Lower lobe of right lung (tissue), 2 donors: Measurements from ENCODE around the gene DPY19L3. TPM values are rescaled to one million over a fixed set of nuclear protein-coding genes. Genes with fewer than 3 reads are reported as not detected.

Experiments
- ATAC-seq, 2 donors: fragments of 200-7000 bp; cut with Tn5 transposase; one replicate each; pipeline ENCODE4 v1.9.1; 2020 to 2022; ENCODE audit warnings: mild to moderate bottlenecking in 2 of 2, moderate library complexity in 2 of 2
- DNase-seq: peaks from one replicate; pipeline ENCODE4 v3.0.0-alpha.2; 2020
- H3K27ac ChIP-seq: fragments of 200-600 bp; one replicate; pipeline ENCODE4 v1.8.0; 2022
- H3K27me3 ChIP-seq: fragments of 200-600 bp; one replicate; pipeline ENCODE4 v1.8.0; 2022; ENCODE audit warnings: low read depth
- H3K36me3 ChIP-seq: fragments of 200-600 bp; one replicate; pipeline ENCODE4 v1.8.0; 2022; ENCODE audit warnings: mild to moderate bottlenecking
- H3K4me1 ChIP-seq: fragments of 200-600 bp; one replicate; pipeline ENCODE4 v1.8.0; 2022
- H3K4me3 ChIP-seq: fragments of 200-600 bp; one replicate; pipeline ENCODE4 v1.8.0; 2022; ENCODE audit warnings: mild to moderate bottlenecking
- H3K9me3 ChIP-seq: fragments of 200-600 bp; one replicate; pipeline ENCODE4 v1.8.0; 2022
- intact Hi-C: fragments of 100-400 bp; cut with DNase I; formaldehyde crosslinking; loops from one replicate; pipeline ENCODE4 v1.11.0; 2022
- long read RNA-seq: library from polyadenylated mRNA; unstranded; transcript quantifications from one replicate; pipeline ENCODE4 v2.0.0, GENCODE V29; 2021
- total RNA-seq: library from RNA; stranded (reverse); fragmentation: NEBNext Ultra II Directional; extraction: Animal tissue kit (Norgen Biotek cat#: 25700); gene quantifications from one replicate; pipeline ENCODE4 v1.2.1, GENCODE V29; 2021
- TF ChIP-seq, protein P1 (sequence below): fragments of 200-600 bp; IDR thresholded peaks from one replicate; pipeline ENCODE4 v1.8.0; 2022; ENCODE audit warnings: antibody characterized with exemption, mild to moderate bottlenecking
- donor health status: DM: no; HTN: yes; CAD: no; lungs with severe emphysema.

The DPY19L3 gene, protein sequence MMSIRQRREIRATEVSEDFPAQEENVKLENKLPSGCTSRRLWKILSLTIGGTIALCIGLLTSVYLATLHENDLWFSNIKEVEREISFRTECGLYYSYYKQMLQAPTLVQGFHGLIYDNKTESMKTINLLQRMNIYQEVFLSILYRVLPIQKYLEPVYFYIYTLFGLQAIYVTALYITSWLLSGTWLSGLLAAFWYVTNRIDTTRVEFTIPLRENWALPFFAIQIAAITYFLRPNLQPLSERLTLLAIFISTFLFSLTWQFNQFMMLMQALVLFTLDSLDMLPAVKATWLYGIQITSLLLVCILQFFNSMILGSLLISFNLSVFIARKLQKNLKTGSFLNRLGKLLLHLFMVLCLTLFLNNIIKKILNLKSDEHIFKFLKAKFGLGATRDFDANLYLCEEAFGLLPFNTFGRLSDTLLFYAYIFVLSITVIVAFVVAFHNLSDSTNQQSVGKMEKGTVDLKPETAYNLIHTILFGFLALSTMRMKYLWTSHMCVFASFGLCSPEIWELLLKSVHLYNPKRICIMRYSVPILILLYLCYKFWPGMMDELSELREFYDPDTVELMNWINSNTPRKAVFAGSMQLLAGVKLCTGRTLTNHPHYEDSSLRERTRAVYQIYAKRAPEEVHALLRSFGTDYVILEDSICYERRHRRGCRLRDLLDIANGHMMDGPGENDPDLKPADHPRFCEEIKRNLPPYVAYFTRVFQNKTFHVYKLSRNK
- 24.9 TPM for total RNA-seq
- long read RNA-seq, full-length matches to known transcripts, result 8 of 17 reads
- long read RNA-seq, partial matches to known transcripts, result 3 of 17 reads
- long read RNA-seq, other reads (novel, unspliced or antisense), result 6 of 17 reads

DNA sequence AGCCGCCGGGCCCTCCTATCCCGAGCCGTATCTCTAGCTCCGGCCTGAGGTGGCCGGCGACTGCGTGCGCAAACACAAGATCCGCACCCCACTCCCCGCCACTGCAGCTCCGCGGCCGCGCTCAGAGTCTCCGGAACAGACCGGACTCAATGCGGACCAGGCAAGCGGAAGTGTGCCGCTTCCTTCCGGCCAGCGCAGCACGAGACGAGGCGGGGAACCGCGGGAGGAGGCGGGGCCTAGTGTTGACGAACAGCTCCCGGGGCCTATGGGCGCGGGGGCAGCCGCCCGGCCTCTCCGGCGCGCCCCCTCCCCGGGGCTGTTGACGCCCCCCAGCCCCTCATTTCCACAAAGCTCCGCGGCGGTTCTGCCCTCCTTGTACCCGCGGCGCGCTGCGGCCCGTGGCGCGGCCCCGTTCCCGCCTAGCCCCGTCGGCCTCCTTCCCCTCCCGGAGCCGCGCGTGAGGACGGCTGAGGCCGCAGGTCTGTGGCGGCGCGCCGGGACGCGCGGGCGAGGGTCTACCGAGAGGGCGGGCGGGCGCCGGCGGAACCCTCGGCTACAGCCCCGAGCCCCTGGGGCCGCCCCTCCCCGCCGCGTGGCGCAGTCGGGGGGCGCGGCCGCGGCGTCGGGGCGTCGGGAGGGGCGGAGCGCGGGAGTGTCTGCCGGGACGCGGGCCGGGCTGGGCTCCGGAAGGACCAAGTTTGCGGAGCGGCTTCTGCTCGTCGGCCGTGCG lies at the start of gene DPY19L3:
Gene DPY19L3, plus strand, starts transcription at position 340 of the 730 bp plus-strand sequence. CDS start 2,484 bp downstream, outside the sequence.
- peak within 1 kb of the TSS; percentile 84 for H3K4me3 ChIP-seq
- peaks cover 22% of the 10 kb centered on the region for H3K4me1 ChIP-seq
- intact Hi-C loops, result no loop called here
- H3K27ac ChIP-seq, result peak within 1 kb of the TSS; percentile 99
- H3K9me3 ChIP-seq, result no peaks in the 10 kb centered on the region
- peak; percentile 98 for DNase-seq
- H3K27me3 ChIP-seq, result no peaks in the 10 kb centered on the region
- peaks cover 15% of the 10 kb centered on the region for H3K36me3 ChIP-seq
- ATAC-seq, result peak; percentile 98
- TF ChIP-seq, protein P1, sequence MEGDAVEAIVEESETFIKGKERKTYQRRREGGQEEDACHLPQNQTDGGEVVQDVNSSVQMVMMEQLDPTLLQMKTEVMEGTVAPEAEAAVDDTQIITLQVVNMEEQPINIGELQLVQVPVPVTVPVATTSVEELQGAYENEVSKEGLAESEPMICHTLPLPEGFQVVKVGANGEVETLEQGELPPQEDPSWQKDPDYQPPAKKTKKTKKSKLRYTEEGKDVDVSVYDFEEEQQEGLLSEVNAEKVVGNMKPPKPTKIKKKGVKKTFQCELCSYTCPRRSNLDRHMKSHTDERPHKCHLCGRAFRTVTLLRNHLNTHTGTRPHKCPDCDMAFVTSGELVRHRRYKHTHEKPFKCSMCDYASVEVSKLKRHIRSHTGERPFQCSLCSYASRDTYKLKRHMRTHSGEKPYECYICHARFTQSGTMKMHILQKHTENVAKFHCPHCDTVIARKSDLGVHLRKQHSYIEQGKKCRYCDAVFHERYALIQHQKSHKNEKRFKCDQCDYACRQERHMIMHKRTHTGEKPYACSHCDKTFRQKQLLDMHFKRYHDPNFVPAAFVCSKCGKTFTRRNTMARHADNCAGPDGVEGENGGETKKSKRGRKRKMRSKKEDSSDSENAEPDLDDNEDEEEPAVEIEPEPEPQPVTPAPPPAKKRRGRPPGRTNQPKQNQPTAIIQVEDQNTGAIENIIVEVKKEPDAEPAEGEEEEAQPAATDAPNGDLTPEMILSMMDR, result no peak

DNA sequence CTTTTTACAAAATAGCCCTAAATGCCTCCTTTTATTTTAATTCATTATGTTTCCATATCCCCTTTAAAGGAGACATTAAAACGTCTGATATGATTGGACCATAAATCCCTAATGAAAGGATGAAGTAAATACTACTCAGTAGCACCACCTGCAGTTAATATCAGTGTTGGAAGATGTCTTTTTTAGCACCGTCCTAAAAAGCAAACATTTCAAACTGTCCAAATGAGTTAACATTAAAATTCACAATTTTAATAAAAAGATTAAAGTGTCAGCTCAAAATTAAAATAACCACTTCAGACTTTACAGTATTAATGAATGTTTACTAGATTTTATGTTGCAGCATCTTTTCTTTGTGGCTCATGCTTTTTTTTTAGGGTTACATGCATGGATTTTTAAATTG lies 47.9 kb upstream of the DPY19L3 start:
- Histone ChIP-seq H3K27me3 (peaks cover 4% of the 10 kb centered on the region), H3K27ac (no peak overlapping the region), H3K36me3 (peaks cover 96% of the 10 kb centered on the region), H3K9me3 (no peaks in the 10 kb centered on the region), H3K4me1 (peaks cover 18% of the 10 kb centered on the region), H3K4me3 (no peak overlapping the region)
- intact Hi-C loops, result no loop called here
- ATAC-seq (no peak), DNase-seq (no peak)
- TF ChIP-seq, protein P1, result no peak

DNA sequence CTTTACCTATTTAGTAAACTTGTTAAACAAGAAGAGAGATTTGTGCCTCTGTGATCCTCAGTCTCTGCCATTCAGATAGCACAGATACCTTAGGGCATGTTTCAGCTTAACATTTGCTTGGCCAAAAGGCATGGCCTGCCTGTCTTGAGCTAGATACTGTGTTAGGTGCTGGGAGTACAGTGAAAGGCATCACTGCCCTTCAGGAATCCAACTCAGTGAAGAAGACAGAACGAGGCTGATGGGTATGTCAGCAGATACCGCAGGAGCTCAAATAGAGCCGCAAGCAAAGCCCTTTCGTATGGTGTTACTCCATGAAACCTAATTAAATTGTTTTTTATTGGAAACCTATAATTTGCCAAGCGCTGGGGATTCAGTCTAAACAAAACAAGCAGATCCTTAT lies 47.2 kb upstream of the DPY19L3 start:
- TF ChIP-seq, protein P1, result no peak
- H3K4me1 ChIP-seq, result peaks cover 24% of the 10 kb centered on the region
- H3K36me3 ChIP-seq, result peaks cover 93% of the 10 kb centered on the region
- intact Hi-C loops, result no loop called here
- DNase-seq, result no peak
- peaks cover 4% of the 10 kb centered on the region for H3K27me3 ChIP-seq
- no peaks in the 10 kb centered on the region for H3K9me3 ChIP-seq
- no peak overlapping the region for H3K4me3 ChIP-seq
- no peak for ATAC-seq
- no peak overlapping the region for H3K27ac ChIP-seq

DNA sequence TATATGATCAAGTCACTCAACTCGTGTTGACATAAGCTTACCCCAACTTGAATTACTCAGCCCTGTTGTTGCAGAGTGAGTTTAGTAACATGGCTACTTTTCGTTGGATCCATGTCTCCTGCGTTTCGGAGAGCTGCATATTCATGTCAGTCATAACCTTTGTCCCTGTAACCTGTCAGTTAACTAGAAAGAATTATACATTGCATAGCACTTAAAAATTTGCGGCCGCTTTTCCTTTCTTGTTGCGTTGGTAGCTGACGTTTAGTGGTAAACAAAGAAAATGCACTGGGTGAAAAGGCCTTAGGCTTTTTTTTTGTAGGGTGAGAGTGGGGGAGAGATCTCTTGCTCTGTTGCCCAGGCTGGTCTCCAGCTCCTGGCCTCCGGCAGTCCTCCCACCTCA lies 46.0 kb upstream of the DPY19L3 start:
- Histone ChIP-seq H3K9me3 (no peaks in the 10 kb centered on the region), H3K4me1 (peaks cover 31% of the 10 kb centered on the region), H3K4me3 (no peak overlapping the region), H3K36me3 (peaks cover 88% of the 10 kb centered on the region), H3K27me3 (peaks cover 4% of the 10 kb centered on the region), H3K27ac (no peak overlapping the region)
- DNase-seq, result no peak
- ATAC-seq, result no peak
- TF ChIP-seq, protein P1, result no peak
- intact Hi-C loops, result no loop called here
